Activated T-cell treated with anti-CD3 and anti-CD28 coated beads, Interleukin-2, amount 50 U/mL, for 1 hour (primary cell): ENCODE results near the gene VPS45.
"Not testable (repeated sequence)": the region's sequence is repeated elsewhere in the genome, so short reads cannot be mapped to it uniquely, and the experiment has no call there.

Experiments used
- DNase-seq: peaks from one replicate; pipeline ENCODE4 v3.0.0-alpha.2; 2020

The VPS45 gene, protein sequence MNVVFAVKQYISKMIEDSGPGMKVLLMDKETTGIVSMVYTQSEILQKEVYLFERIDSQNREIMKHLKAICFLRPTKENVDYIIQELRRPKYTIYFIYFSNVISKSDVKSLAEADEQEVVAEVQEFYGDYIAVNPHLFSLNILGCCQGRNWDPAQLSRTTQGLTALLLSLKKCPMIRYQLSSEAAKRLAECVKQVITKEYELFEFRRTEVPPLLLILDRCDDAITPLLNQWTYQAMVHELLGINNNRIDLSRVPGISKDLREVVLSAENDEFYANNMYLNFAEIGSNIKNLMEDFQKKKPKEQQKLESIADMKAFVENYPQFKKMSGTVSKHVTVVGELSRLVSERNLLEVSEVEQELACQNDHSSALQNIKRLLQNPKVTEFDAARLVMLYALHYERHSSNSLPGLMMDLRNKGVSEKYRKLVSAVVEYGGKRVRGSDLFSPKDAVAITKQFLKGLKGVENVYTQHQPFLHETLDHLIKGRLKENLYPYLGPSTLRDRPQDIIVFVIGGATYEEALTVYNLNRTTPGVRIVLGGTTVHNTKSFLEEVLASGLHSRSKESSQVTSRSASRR

DNA sequence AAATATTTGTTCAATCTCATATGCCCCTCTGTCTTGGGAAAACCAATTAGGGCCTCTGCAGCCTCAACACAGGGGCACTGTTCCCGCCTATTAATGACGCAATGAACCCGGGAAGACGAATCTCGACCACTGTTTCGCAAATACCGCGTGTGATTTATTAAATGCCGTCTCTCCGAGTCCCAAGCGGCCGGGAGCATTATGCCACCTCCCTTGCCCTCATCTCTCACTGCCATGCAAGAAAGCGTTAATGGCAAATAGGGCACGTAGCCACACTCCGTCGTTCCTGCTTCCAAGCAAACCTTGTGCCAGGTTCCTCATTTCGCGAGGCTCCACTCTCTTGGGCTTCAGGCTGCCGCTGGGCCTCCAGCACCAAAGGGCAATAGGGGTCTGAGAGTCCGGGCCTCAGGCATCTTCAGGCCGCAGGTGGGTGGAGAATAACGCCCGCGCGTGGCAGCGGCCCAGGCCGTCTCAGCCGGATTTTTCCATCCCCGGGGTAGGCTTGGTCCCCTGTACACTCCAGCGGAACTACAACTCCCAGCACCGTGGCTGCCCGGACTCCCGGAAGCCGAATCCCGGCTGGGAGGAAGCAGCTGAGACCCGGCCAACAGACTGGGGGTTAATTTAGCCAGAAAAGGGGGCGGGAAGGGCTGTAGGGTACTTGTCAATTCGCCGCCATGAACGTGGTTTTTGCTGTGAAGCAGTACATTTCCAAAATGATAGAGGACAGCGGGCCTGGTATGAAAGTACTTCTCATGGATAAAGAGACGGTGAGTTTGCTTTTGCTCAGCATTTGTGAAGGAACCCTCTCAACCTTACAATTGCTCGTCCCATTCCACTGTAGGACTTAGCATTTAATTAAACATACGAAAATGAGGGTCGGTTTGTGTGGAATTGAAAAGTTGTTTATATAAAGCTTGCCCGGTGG lies at the start of gene VPS45:
Gene VPS45 (plus strand): TSS at position 593 of the 925 bp plus-strand sequence. CDS start 82 bp downstream, at position 675.
- DNase-seq = peak; percentile 81

DNA sequence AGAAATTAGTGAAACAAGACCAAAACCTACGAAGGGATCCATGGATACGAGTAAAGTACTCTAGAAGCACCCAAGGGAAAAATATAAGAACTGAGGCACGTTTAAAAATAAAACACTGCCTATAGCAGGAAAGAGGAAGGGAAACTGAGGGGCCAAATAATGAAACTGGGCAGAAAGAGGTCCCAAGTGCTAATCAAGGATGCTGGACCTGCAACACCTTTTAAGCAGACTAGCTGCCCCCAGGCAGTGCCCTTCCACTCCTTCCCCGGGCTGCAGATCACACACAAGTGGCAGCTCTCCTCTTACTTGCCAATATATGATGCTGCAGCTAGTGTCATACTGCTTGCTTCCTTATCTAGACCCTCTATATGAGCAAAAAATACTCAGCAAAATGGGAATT lies 49.4 kb upstream of the VPS45 start:
- DNase-seq = no peak

DNA sequence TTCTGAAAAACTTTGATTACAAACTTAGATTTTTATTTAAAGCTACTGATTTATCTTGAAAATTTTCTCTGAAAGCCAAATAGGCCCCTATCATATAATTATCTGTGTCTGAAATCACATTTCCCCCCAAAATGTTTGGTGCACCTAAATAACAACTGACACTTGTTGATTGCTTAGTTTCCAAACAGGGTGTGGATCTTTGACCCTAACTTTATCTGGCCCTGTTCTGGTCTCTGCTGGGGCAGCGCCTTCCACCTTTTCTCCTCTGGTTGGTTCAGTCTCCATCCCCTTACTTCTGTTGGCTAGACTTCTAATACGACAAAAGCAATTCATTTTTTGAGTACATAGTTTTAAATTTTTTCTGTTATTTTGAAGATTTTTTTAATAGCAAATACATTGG lies 46.9 kb upstream of the VPS45 start:
- no peak for DNase-seq

DNA sequence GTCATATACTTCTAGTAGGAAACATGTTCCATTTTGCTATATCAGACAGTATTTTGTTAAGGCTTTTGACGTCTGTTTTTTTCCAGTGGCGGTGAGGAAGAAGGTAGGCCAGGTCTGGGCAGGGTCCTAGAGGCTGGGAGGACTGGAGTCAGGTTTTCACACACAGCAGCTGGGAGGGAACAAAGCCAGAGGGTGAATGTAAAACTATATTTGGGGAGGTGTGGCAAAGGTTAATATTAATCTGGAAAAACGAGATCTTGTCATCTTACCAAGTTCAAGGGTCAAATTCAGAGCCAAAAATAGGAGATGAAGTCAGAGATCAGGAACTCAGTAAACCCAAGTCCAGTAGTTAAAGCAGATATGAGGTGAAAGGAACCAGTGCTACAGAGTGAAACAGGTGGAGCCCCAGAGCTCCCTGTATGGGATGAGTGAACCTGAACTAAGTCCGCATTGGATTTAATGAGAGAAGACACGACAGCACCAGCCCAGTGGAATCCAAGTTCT lies 46.3 kb upstream of the VPS45 start:
- DNase-seq = no peak

DNA sequence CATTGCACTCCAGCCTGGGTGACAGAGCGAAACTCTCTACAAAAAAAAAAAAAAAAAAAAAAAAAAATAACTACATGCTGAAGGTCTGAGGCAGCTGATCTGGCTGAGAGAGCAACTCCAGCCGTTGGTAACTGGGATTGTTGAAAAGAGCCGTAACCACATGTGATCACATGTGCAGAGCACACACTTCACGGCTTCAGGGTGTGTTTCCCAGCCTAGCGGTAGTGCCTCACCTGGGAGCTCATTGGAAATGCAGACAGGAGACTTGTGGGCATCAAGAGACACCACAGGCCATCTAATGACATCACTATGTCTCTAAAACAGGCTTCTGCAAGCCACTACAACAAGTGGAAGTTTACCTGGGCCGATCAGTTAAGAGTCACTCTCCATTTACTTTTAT lies 45.2 kb upstream of the VPS45 start:
- no peak for DNase-seq

DNA sequence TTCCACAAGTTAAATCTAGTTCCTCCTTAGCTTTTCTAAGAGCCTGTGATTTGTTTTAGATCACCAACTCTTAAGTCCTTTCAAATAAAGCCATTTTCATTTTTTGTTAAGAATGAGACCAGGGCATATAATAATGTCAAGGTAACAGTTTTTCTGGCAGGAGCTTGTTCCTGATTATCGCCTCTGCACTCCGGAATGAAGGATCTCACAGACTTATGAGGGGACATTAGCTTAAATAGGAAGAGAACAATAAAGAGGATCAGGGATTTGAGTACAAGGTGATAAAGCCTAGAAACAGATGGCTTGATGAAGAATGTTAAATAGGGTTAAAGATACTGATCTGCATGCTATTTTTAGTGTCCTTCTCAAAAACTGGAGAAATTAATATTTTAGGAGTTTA lies 43.4 kb upstream of the VPS45 start:
- DNase-seq = no peak

DNA sequence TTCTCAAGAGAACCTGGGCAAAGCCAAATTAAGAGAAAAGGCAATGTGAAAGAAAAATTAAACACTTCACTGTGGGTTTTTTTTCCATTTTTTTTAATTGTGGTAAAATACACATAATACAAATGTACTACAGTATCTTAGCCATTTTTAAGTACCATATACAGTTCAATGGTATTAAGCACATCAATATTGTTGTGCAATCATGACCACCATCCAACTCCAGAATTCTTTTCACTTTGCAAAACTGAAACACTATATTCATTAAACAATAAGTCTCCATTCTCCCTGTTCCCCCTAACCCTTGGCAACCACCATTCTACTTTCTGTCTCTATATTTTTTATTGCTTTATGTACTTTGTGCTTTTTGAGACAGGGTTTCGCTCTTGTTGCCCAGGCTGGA lies 39.3 kb upstream of the VPS45 start:
- DNase-seq = no peak

DNA sequence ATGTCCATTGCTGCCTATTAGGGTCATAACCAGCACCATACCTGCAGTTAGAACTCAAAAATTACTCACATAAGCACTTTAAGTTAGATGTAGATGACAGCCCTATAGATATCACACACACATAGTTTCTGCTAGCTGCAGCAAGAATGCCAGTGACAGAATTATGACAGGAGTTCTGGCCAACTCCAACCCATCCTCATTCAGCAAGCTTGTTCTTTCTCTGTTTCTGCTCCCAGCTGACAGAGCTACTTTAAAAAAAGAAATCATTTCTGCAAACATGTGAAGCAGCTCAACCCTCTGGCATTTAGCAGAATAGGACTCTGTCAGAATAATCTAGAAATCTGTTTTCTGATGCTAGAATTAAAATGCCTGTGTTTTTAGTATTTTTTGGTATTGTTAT lies 33.2 kb upstream of the VPS45 start:
- no peak for DNase-seq

DNA sequence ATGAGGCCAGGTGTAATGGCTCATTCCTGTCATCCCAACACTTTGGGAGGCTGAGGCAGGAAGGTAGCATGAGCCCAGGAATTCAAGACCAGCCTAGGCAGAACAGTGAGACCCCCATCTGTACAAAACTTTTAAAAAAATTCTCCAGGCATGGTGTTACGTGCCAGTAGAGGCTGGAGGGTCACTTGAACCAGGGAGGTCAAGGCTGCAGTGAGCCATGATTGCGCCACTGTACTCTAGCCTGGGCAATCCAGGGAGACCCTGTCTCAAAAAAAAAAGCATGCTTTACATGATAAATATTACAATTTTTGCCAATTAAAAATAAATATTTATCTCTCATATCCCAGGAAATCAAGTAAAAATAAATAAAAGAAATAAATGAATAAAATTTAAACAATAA lies 17.6 kb upstream of the VPS45 start:
- no peak for DNase-seq

DNA sequence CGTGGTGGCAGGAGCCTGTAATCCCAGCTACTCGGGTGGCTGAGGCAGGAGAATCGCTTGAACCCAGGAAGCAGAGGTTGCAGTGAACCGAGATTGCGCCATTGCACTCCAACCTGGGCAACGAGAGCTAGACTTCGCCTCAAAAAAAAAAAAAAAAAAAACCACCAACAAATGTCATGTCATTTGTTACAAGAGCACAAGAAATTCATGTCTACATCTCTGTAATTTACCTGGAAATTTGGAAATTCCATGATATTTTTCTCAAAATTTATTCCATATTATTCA lies 16.5 kb upstream of the VPS45 start:
- no peak for DNase-seq

DNA sequence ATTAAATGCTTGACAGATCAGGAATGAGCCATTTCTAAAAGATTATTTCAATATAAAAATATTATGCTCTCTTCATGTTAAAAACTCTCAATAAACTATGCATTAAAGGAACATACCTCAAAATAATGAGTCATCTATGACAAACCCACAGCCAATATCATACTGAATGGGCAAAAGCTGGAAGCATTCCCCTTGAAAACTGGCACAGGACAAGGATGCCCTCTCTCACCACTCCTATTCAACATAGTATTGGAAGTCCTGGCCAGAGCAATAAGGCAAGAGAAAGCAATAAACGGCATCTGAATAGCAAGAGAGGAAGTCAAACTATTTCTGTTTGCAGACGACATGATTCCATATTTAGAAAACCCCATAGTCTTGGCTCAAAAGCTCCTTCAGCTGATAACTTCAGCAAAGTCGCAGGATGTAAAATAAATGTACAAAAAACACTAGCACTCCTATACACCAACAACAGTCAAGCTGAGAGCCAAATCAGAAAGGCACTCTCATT lies 15.6 kb upstream of the VPS45 start:
- DNase-seq = not testable (repeated sequence)

DNA sequence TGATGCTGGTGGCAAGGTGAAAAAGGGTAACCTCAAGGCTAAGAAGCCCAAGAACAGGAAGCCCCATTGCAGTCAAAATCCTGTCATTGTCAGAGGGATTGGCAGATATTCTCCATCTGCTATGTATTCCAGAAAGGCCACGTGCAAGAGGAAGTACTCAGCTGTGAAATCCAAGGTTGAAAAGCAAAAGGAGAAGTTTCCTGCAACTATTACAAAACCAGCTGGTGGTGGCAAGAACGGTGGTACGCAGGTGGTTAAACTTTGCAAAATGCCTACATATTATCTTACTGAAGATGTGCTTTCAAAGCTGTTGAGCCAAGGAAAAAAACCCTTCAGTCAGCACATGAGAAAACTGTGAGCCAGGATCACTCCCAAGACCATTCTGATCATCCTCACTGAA lies 13.7 kb upstream of the VPS45 start:
- no peak for DNase-seq

DNA sequence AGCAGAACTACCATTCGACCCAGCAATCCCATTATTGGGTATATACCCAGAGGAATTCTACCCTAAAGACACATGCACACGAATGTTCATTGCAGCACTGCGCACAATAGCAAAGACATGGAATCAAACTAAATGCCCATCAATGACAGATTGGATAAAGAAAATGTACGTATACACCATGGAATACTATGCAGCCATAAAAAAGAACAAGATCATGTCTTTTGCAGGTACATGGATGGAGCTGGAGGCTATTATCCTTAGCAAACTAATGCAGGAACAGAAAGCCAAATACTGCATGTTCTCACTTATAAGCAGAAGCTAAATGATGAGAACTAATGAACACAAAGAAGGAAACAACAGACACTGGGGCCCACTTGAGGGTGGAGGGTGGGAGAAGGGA lies 12.1 kb upstream of the VPS45 start:
- not testable (repeated sequence) for DNase-seq

DNA sequence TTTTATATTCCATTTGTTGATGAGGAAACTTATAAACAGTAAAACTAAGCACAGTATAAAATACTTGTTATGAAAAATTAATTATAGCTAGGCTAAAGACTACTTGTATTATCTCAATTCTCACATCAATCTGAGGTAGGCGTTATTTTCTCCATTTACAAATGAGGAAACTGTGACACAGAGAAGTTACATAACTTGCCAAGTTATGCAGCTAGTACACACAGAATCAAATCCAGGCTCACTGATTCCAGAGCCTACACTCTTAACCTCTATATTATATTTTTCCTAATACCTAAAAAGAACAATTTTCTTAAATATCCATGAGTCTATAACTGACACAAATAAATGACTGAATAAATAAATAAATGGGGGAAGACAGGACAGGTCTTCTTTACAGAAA lies 11.2 kb upstream of the VPS45 start:
- no peak for DNase-seq

DNA sequence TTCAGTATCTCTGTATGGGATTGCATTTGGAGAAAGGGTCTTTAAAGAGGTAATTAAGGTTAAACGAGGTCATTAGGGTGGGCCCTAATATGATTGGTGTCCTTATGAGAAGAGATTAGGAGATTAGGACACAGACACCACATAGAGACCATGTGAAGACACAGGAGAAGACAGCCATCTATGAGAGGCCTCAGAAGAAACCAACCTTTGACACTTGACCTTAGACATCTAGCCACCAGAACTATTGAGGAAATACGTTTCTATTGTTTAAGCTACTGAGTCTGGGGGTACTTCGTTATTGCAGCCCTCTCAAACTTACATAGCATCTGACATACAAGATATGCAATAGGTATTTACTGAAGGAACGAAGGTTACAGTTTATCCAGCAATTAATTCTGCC lies 7.3 kb upstream of the VPS45 start:
- DNase-seq = no peak

DNA sequence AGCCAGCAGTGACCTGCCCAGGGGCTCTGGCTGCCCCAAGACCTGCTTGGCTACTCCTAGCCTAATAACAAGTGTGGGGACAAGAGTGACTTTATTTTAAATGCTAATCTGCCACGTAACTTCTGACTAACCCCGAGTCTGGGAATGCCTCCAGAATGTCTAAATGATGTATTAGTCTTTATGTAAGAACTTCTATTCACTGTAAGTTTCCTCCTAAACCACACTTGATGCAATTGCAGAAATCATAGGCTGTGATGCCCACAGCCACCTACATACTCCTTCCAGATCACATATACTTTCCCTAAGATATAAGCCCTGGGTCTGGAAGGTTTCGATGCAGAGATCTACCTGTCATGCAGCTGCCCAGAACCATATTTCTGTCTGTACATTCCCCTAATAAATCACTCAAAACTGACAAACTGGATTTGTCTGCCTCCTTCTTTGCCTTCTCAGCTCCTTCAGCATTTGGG lies 5.9 kb upstream of the VPS45 start:
- no peak for DNase-seq

DNA sequence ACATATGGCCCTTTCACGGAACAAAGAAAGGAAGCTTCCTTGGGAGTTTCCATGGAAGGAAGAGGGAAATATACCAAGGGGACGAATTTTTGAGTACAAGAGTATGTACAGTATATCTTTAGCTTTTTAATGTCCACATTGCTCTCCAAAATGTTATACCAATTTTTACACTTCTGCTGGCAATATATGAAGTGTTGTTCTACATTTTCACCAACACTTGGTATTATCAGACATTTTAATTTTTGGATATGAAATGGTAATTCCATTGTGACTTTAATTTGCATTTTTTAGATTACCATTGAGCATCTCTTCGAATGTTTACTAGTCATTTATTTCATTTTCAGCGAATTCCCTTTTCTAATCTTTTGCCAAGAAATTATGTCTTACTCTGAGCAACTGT lies 5.5 kb upstream of the VPS45 start:
- DNase-seq = no peak

DNA sequence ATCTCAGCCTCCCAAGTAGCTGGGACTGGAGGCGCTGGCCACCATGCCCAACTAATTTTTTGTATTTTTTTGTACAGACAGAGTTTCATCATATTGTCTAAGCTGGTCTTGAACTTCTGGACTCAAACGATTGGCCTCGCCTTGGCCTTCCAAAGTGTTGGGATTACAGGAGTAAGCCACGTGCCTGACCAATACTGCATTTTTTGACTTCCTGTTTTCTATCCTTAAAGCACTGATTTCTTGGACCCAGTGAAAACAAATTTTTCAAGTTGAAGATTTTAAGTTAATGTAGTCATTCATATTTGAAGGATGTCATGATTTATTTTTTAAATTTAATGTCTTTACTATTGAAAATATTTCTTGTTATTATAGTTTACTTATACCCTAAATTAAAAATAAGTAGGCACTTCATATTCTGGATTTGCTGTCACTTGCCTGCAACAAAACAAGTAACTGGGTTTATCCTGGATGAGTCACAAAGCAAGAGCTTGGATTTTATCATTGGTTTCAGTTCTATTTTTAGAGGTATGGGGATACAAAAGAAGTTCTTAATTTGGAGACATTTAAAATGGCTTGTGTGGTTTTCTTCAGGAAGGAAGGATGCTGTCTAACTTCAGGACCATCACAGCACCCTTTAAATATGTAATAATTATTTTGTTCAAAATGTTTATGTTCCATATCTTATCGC lies 2.2 kb upstream of the VPS45 start:
- DNase-seq = no peak

DNA sequence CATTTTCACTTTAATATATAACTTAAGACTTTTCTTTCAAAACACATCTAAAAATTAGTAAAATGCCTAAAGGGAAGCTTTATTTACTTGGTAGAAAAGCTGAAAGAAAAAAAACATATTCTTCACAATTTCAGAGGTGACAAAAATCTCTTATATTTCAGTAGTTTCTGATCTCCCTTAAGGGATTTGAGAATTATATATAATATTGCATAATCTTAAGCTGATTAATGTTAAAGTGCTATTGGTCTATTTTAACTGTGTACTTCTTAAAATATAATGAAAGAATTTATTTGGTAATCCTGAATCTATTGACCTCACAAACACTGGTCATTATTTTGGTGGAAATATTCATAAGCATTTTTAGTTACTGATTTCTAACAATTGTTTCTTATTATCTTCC lies 1.2 kb upstream of the VPS45 start:
- DNase-seq = no peak

DNA sequence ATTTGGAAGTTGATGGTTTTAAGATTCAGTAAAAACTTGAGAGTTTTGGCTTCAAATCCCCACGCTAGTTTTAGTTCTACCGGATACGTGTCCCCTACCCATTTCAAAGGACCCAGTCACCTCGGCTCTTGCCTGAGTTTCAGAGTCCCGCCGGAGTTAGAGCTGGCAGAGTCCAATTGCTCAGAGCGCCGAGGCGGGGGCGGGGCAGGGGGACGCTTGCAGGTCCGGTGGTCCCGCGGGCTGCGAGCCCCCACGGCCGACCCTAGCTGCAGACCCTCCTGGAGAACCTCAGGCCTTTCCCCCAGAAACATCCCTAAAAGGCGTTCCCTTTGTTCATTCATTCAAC lies 765 bp upstream of the VPS45 start:
- peak; percentile 44 for DNase-seq

DNA sequence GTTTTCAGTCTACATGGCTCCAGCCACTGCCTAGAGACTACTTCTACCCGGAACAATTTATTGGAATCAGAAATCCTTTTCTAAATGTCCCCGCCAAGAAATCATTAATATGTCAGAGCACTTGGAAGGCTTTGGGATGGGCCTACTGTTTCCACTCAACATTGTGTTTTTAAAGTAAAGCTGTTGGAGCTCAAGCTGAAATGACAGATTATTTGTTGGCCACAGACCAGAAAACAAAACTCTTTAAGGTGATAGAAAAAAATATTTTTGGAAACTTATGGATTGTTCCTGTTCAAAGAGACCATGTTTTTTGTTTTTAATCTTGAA lies 496 bp downstream of the VPS45 start:
- no peak for DNase-seq

DNA sequence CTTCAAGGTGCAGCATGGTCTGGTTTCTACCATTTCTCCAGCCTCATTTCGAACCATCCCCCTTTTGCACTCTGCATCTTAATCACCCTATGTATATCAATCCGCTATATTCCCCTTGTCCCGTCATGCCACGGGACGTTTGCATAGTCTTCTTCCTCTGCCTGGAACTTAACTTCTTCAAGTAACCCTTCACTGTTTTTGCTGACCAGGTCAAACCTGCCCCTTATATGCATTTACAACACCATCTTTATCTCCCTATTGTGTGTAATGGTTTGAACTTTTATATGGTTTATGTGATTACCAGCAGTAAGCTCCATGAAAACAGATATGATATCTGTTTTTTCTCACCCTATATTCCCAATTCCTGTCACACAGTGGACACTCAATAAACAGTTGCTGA lies 2.3 kb downstream of the VPS45 start:
- no peak for DNase-seq

DNA sequence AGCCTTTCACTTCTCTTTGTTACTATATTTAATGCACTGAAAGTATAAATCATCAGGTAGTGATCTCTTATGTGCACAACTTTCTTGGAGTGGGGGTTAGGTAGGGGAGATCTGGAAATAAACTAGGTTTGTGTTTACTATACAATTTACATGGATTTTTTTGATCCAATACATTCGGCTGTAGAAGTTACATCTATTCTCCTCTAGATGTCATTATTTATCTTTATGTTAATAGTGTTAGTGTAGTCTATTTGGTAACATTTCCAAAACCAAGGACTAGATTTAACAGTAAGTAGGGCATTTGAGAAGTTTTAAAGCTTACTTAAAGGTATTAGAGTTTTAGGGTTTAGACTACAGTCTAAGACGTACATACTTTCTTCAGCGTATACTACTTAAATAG lies 5.4 kb downstream of the VPS45 start:
- DNase-seq = no peak
